Measurements from ENCODE around the gene PSD2. TPM values are rescaled to one million over a fixed set of nuclear protein-coding genes. Genes with fewer than 3 reads are reported as not detected.

Gene PSD2
- total RNA-seq, 1 experiment from 2014 or later = 0.12 TPM

GRCh38 chr5:139809331-139809810, 13.8 kb downstream of the PSD2 start:
- no peak for DNase-seq (ENCODE audit: extremely low read depth, low read depth)

GRCh38 chr5:139810341-139811273, 15.0 kb downstream of the PSD2 start:
- no peak for DNase-seq (ENCODE audit: extremely low read depth, low read depth)

GRCh38 chr5:139811274-139811607, 15.6 kb downstream of the PSD2 start:
- DNase-seq (ENCODE audit: extremely low read depth, low read depth) = no peak

GRCh38 chr5:139812323-139812722, 16.7 kb downstream of the PSD2 start:
- DNase-seq (ENCODE audit: extremely low read depth, low read depth) = no peak

GRCh38 chr5:139812836-139813805, 17.5 kb downstream of the PSD2 start:
- no peak for DNase-seq (ENCODE audit: extremely low read depth, low read depth)

GRCh38 chr5:139814191-139814601, 18.6 kb downstream of the PSD2 start:
- no peak for DNase-seq (ENCODE audit: extremely low read depth, low read depth)

GRCh38 chr5:139814704-139815280, 19.2 kb downstream of the PSD2 start:
- DNase-seq (ENCODE audit: extremely low read depth, low read depth) = no peak

GRCh38 chr5:139816566-139816965, 21.0 kb downstream of the PSD2 start:
- no peak for DNase-seq (ENCODE audit: extremely low read depth, low read depth)

GRCh38 chr5:139817362-139817761, 21.8 kb downstream of the PSD2 start:
- DNase-seq (ENCODE audit: extremely low read depth, low read depth) = no peak

- DNase-seq (ENCODE audit: extremely low read depth, low read depth) = no peak
Measured at GRCh38 chr5:139817970-139818369, 22.4 kb downstream of the PSD2 start.

GRCh38 chr5:139820130-139820529, 24.5 kb downstream of the PSD2 start:
- DNase-seq (ENCODE audit: extremely low read depth, low read depth) = no peak

- no peak for DNase-seq (ENCODE audit: extremely low read depth, low read depth)
Measured at GRCh38 chr5:139820606-139821005, 25.0 kb downstream of the PSD2 start.

- no peak for DNase-seq (ENCODE audit: extremely low read depth, low read depth)
Measured at GRCh38 chr5:139821806-139822552, 26.4 kb downstream of the PSD2 start.

GRCh38 chr5:139822553-139823425, 27.2 kb downstream of the PSD2 start:
- DNase-seq (ENCODE audit: extremely low read depth, low read depth) = no peak

GRCh38 chr5:139823757-139824355, 28.2 kb downstream of the PSD2 start:
- DNase-seq (ENCODE audit: extremely low read depth, low read depth) = no peak

- no peak for DNase-seq (ENCODE audit: extremely low read depth, low read depth)
Measured at GRCh38 chr5:139825690-139826089, 30.1 kb downstream of the PSD2 start.

- no peak for DNase-seq (ENCODE audit: extremely low read depth, low read depth)
Measured at GRCh38 chr5:139828207-139828895, 32.7 kb downstream of the PSD2 start.

- no peak for DNase-seq (ENCODE audit: extremely low read depth, low read depth)
Measured at GRCh38 chr5:139829471-139829870, 33.9 kb downstream of the PSD2 start.

Data from NCI-H460 (cell line).